Cortex of kidney (tissue), 1 donor: ENCODE measurements around the gene RB1.
"Not testable (repeated sequence)": the region's sequence is repeated elsewhere in the genome, so short reads cannot be mapped to it uniquely, and the experiment has no call there.

ENCODE experiments used
- DNase-seq: peaks from one replicate; lab custom pipeline; 2025; lab: John Stamatoyannopoulos, UW

RB1 gene

GRCh38 chr13:48410199-48410598, 106.6 kb downstream of the RB1 start:
- DNase-seq: no peak

- DNase-seq: no peak
These were observed 107.7 kb downstream of the RB1 start for GRCh38 chr13:48411147-48411794.

DNA sequence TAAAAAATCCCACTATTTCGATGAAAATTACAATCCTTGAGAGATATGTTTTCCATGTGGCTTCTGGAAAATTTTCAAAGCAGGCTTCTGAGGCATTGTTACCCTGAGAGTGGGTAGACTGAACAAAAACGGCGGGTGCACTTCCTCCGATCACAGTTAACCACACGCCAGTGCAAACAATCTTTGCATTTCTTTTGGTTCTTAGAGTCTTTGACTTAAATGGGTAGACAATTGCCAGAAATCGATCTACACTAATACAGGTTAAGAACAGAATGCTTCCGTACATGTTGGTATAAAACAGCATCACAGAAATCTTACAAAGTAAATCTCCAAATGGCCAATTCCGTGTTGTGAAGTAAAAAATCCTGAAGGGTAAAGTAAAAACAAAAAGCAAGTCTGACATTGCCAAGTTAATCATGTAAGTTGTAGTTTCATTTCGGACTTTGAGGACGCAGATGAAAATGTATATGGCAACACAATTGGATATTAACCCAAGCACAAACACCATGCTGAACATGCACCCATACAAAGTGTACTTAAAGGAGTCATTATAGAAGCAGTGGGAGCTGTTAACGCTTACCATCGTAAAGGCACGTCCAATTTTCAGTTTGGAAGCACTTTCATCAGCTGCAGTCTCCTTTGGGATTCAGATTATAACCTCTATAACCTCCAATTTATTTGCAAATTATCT, 108.4 kb downstream of the RB1 start:
- no peak for DNase-seq

DNA sequence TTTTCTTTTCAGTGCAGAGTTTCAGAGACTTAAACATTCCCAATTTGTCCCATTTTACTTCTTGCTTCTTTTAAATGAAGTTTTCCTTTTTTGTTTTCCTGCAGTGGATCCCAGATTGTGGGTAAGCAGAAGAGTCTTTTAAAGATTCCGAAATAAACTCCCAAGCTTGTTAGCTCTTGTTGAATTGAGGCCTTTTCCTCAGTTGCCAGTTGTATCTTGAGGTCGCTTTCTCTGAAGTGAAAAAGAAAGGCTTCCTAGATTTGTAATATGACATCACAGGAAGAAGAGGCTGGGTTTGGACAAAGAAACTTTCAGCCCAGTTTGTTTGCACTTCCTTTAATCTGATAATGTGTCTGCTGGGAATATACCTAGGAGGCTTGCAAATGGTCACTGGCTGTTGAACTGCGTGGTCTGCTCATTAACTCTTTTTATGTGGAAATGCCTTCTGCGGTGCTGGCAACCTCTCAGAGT, 109.4 kb downstream of the RB1 start, which contains the start of gene LPAR6:
Gene LPAR6 (minus strand): TSS at position 233 of the 471 bp plus-strand sequence. CDS start 690 bp downstream, outside the sequence.
- no peak for DNase-seq

DNA sequence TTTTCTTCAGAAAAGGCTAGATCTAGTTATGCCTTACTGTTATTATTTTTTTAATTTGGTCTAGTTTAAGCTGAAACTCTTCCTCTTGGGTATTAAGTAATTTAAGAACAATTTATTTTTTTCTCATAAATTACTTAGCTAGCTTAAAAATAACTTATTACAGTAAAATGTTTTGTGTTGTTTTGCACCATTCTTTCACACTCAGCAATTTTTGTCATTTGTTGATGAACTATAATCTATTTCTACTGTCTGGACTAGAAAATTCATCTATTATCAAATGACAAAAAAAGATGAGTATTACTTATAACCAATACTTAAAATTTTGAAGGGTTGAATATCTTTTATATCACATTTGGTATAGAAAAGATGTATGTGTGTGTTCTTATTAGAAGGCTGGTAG, 111.0 kb downstream of the RB1 start:
- DNase-seq: no peak

DNA sequence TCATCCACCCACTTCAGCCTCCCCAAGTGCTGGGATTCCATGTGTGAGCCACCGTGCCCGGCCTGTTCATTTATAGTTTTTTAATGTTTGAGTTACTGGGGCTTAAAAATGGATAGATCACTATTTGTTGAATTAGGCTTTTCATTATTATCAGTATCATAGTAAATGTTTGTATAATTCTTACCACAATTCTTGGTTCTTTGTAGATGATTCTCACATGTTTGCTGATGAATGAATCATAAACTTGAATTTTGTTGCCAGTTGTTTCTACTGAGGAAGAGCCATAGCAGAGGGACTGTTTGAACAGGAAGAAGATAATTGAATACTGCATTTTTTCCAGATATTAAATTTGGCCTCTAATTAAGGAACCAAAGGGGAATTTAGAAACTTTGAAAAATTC, 112.0 kb downstream of the RB1 start:
- no peak for DNase-seq

- not testable (repeated sequence) for DNase-seq
These were observed 118.5 kb downstream of the RB1 start for GRCh38 chr13:48422003-48422402.

DNA sequence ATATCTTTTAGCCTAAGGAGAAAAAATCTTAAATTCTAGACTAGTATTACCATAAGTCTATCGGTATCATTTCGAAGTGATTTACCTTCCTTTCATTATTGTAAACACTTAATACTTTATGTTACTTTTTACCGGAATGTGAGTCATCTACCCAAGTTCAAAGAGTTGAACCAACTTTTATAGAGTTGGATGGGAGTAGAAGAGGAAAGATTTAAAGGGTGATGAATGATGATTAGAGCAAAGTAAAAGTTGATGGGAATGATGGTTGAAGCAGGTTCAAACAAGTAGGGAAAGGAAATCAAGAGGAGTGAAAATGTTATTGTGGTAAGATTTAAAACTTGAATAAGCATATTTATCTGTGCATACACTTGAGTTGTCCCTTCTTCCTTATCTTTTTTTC, 120.7 kb downstream of the RB1 start:
- DNase-seq: no peak

- DNase-seq: no peak
These were observed 122.5 kb downstream of the RB1 start for GRCh38 chr13:48426052-48426451.

DNA sequence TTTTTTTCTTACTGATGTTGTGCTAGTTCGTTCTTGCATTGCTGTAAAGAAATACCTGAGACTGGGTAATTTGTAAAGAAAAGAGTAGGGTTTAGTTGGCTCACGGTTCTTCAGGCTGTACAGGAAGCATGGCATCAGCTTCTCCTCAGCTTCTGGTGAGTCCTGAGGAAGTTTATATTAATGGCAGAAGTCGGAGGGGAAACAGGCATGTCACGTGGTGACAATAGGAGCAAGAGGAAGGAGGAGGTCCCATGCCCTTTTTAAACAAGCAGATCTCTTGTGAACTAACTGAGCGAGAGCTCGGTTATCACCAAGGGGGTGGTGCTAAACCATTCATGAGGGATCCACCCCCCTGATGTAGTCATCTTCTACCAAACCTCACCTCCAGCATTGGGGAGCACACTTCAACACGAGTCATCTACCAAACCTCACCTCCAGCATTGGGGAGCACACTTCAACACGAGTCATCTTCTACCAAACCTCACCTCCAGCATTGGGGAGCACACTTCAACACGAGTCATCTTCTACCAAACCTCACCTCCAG, 123.3 kb downstream of the RB1 start:
- DNase-seq: not testable (repeated sequence)

GRCh38 chr13:48429036-48429435, 125.5 kb downstream of the RB1 start:
- DNase-seq: no peak

DNA sequence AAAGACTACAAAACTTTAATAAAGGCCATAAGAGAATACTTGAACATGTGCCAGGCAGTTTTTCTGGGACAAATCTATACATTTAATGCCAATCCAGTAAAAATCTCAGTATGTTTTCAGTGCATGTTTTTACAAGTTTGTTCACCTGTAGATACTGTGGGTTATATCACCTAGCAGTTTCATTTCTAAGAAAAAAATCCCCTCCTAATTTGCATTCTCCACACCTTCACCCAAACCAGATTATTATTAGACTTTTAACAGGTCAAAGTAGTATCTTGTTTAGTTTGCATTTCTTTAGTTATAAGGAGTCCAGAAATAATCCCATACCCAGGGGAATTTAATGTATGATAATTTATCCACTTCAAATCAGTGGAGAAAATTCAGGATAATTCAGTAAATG, 126.3 kb downstream of the RB1 start:
- DNase-seq: no peak

GRCh38 chr13:48431431-48431830, 127.9 kb downstream of the RB1 start:
- no peak for DNase-seq

DNA sequence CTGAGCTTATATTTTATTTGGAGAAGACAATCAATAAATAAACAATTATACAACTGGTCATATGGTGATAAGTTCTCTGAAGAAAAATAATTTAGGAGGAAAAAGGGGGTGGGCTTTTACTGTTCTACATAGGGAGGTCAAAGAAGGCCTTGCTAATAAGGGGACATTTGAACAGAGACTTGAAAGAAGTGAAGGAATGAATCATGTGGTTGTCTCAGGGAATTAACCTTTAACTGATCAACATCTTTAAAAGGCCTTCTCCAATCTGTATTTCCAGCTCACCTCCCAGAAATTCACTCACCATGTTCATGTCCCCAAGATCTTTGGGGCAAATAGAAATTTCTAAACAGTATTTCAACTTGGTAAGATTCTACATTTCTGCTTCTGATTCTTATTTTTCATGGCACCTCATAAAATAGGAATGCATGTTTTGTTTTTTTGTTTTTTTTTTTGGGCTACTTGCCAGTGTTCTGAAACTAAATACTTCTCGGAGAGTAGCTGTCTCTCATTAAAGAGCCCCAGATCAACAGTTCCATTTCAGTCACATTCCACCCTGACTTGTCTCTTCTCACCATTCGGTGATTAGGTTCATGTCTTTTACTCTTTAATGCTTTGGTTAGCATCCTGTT, 128.6 kb downstream of the RB1 start:
- DNase-seq: no peak

- no peak for DNase-seq
These were observed 130.6 kb downstream of the RB1 start for GRCh38 chr13:48434200-48434599.

GRCh38 chr13:48436661-48437288, 133.2 kb downstream of the RB1 start:
- DNase-seq: no peak

- DNase-seq: no peak
These were observed 133.8 kb downstream of the RB1 start for GRCh38 chr13:48437371-48437770.

GRCh38 chr13:48443442-48444208, 140.1 kb downstream of the RB1 start:
- DNase-seq: no peak

- no peak for DNase-seq
These were observed 142.9 kb downstream of the RB1 start for GRCh38 chr13:48446464-48446863.

- no peak for DNase-seq
These were observed 144.9 kb downstream of the RB1 start for GRCh38 chr13:48448285-48448958.
